HG03064 (cell line): Measurements from ENCODE around the gene RANGAP1.

Experiments
- ATAC-seq: cut with Tn5 transposase; IDR thresholded peaks from one replicate; pipeline ENCODE4 v1.9.1; 2021; ENCODE audit warnings: low read depth; ENCODE audit not compliant: unreplicated experiment

The RANGAP1 gene

GRCh38 chr22:41285820-41286638 lies at the start of gene RANGAP1:
Gene RANGAP1, minus strand, starts transcription at chr22:41286187. Its CDS starts 5,143 bp downstream, at chr22:41281044.
- peak; percentile 92 for ATAC-seq

- ATAC-seq, result no peak
Measured at GRCh38 chr22:41334951-41335635, 49.1 kb upstream of the RANGAP1 start.

- ATAC-seq, result no peak
Measured at GRCh38 chr22:41334215-41334614, 48.2 kb upstream of the RANGAP1 start.

- no peak for ATAC-seq
Measured at GRCh38 chr22:41333806-41334205, 47.8 kb upstream of the RANGAP1 start.

- no peak for ATAC-seq
Measured at GRCh38 chr22:41332217-41332939, 46.4 kb upstream of the RANGAP1 start.

GRCh38 chr22:41330169-41330568 lies 44.2 kb upstream of the RANGAP1 start:
- ATAC-seq, result no peak

- ATAC-seq, result no peak
Measured at GRCh38 chr22:41327124-41327523, 41.1 kb upstream of the RANGAP1 start.

GRCh38 chr22:41324821-41325528 lies 39.0 kb upstream of the RANGAP1 start:
- ATAC-seq, result no peak

GRCh38 chr22:41320416-41321240 lies 34.6 kb upstream of the RANGAP1 start:
- no peak for ATAC-seq

GRCh38 chr22:41315586-41315985 lies 29.6 kb upstream of the RANGAP1 start:
- ATAC-seq, result no peak

- no peak for ATAC-seq
Measured at GRCh38 chr22:41314821-41315220, 28.8 kb upstream of the RANGAP1 start.

GRCh38 chr22:41311487-41311886 lies 25.5 kb upstream of the RANGAP1 start:
- ATAC-seq, result no peak

GRCh38 chr22:41310336-41310735 lies 24.3 kb upstream of the RANGAP1 start:
- no peak for ATAC-seq

GRCh38 chr22:41308544-41308947 lies 22.6 kb upstream of the RANGAP1 start:
- ATAC-seq, result no peak

GRCh38 chr22:41308054-41308453 lies 22.1 kb upstream of the RANGAP1 start:
- no peak for ATAC-seq

- ATAC-seq, result no peak
Measured at GRCh38 chr22:41305646-41306045, 19.7 kb upstream of the RANGAP1 start.

GRCh38 chr22:41302811-41303210 lies 16.8 kb upstream of the RANGAP1 start:
- ATAC-seq, result no peak

- ATAC-seq, result no peak
Measured at GRCh38 chr22:41302021-41302767, 16.2 kb upstream of the RANGAP1 start.
